DOHH2 (cell line): ENCODE results near the gene LRP4.

Source experiments
- H3F3A ChIP-seq: fragments of 200-600 bp; sonication (generic), shearing (Covaris generic); 2 replicates; pipeline ENCODE4 v1.6.0; 2016; ENCODE audit warnings: antibody characterized with exemption, mild to moderate bottlenecking; ENCODE audit not compliant: control insufficient read depth, insufficient read depth
- H3K27ac ChIP-seq: fragments of 200-600 bp; sonication (generic); 2 replicates; pipeline ENCODE4 v1.5.1; 2014; ENCODE audit warnings: low read depth, mild to moderate bottlenecking, low read length, moderate library complexity
- H3K27me3 ChIP-seq: fragments of 200-600 bp; sonication (generic); 2 replicates; pipeline ENCODE4 v1.6.1; 2014; ENCODE audit warnings: mild to moderate bottlenecking, low read length, mixed read lengths; ENCODE audit not compliant: control insufficient read depth
- H3K36me3 ChIP-seq: fragments of 200-600 bp; sonication (generic); 2 replicates; pipeline ENCODE4 v1.6.1; 2014; ENCODE audit warnings: mild to moderate bottlenecking, low read length, moderate library complexity, mixed read lengths; ENCODE audit not compliant: control insufficient read depth
- H3K4me1 ChIP-seq: fragments of 200-600 bp; sonication (generic); 2 replicates; pipeline ENCODE4 v1.6.1; 2014; ENCODE audit warnings: mild to moderate bottlenecking, low read length, mixed read lengths; ENCODE audit not compliant: control insufficient read depth
- H3K4me2 ChIP-seq: fragments of 200-600 bp; sonication (generic); 2 replicates; pipeline ENCODE4 v1.6.0; 2014; ENCODE audit warnings: mild to moderate bottlenecking, low read length, moderate library complexity
- H3K4me3 ChIP-seq: fragments of 200-600 bp; sonication (generic); 2 replicates; pipeline ENCODE4 v1.5.1; 2014; ENCODE audit warnings: mild to moderate bottlenecking, low read length, mixed read lengths
- H3K79me2 ChIP-seq: fragments of 200-600 bp; sonication (generic); 2 replicates; pipeline ENCODE4 v1.6.1; 2014; ENCODE audit warnings: mild to moderate bottlenecking, low read length, mixed read lengths; ENCODE audit not compliant: control insufficient read depth
- H3K9me2 ChIP-seq: fragments of 200-600 bp; sonication (generic); replicated peaks from 2 replicates; pipeline ENCODE4 v1.6.1; 2014; ENCODE audit warnings: mild to moderate bottlenecking, low read length, mixed read lengths; ENCODE audit not compliant: control insufficient read depth
- H3K9me3 ChIP-seq: fragments of 200-600 bp; sonication (generic); 2 replicates; pipeline ENCODE4 v1.6.1; 2014; ENCODE audit warnings: antibody characterized with exemption, low read length, mixed read lengths; ENCODE audit not compliant: control insufficient read depth, insufficient read depth
- H4K20me1 ChIP-seq: fragments of 200-600 bp; sonication (generic); 2 replicates; pipeline ENCODE4 v1.6.0; 2014; ENCODE audit warnings: low read depth, mild to moderate bottlenecking, antibody characterized with exemption, low read length, moderate library complexity; ENCODE audit not compliant: control insufficient read depth, insufficient read depth
- CTCF ChIP-seq: fragments of 200-600 bp; sonication (generic); IDR thresholded peaks from one replicate; pipeline ENCODE4 v1.5.1; 2014; ENCODE audit warnings: antibody characterized with exemption, mild to moderate bottlenecking, low read depth, low read length; ENCODE audit not compliant: poor library complexity, severe bottlenecking
- EZH2phosphoT487 ChIP-seq: fragments of 200-600 bp; sonication (generic); IDR thresholded peaks from 2 replicates; pipeline ENCODE4 v1.6.1; 2017; ENCODE audit warnings: borderline replicate concordance, mild to moderate bottlenecking, antibody characterized with exemption, low read length, moderate library complexity, mixed read lengths

The LRP4 gene

GRCh38 chr11:46953093-46953492 lies 34.7 kb upstream of the LRP4 start:
- H3K9me2 ChIP-seq, result no peaks in the 10 kb centered on the region
- H3K4me2 ChIP-seq, result no peak overlapping the region
- H4K20me1 ChIP-seq, result no peaks in the 10 kb centered on the region
- no peaks in the 10 kb centered on the region for H3F3A ChIP-seq
- no peaks in the 10 kb centered on the region for H3K27me3 ChIP-seq
- no peak overlapping the region for H3K4me3 ChIP-seq
- H3K4me1 ChIP-seq, result peaks cover 3% of the 10 kb centered on the region; the same call in 1 of the 2 replicates
- H3K79me2 ChIP-seq, result no peaks in the 10 kb centered on the region
- TF ChIP-seq EZH2phosphoT487, result no peak
- no peak for TF ChIP-seq CTCF
- H3K9me3 ChIP-seq, result no peaks in the 10 kb centered on the region
- H3K27ac ChIP-seq, result no peak overlapping the region
- no peaks in the 10 kb centered on the region for H3K36me3 ChIP-seq

GRCh38 chr11:46952553-46952952 lies 34.2 kb upstream of the LRP4 start:
- Histone ChIP-seq H3K9me2 (no peaks in the 10 kb centered on the region), H3K79me2 (no peaks in the 10 kb centered on the region), H3K27me3 (no peaks in the 10 kb centered on the region), H3K36me3 (no peaks in the 10 kb centered on the region), H3K4me1 (peaks cover 3% of the 10 kb centered on the region; the same call in 1 of the 2 replicates), H3F3A (no peaks in the 10 kb centered on the region), H3K4me2 (no peak overlapping the region), H3K4me3 (no peak overlapping the region), H3K27ac (no peak overlapping the region), H3K9me3 (no peaks in the 10 kb centered on the region), H4K20me1 (no peaks in the 10 kb centered on the region)
- TF ChIP-seq EZH2phosphoT487, result no peak

GRCh38 chr11:46951864-46952263 lies 33.5 kb upstream of the LRP4 start:
- no peaks in the 10 kb centered on the region for H3K79me2 ChIP-seq
- H3K27me3 ChIP-seq, result no peaks in the 10 kb centered on the region
- H3K4me3 ChIP-seq, result no peak overlapping the region
- H3K9me2 ChIP-seq, result no peaks in the 10 kb centered on the region
- 0 out of 2 replicates have a peak, but pooled peaks cover 2% of the 10 kb centered on the region for H3F3A ChIP-seq
- H4K20me1 ChIP-seq, result no peaks in the 10 kb centered on the region
- H3K4me2 ChIP-seq, result no peak overlapping the region
- H3K27ac ChIP-seq, result no peak overlapping the region
- no peaks in the 10 kb centered on the region for H3K36me3 ChIP-seq
- H3K9me3 ChIP-seq, result no peaks in the 10 kb centered on the region
- H3K4me1 ChIP-seq, result peaks cover 3% of the 10 kb centered on the region; the same call in 1 of the 2 replicates
- no peak for TF ChIP-seq CTCF
- TF ChIP-seq EZH2phosphoT487, result no peak

GRCh38 chr11:46949297-46949696 lies 30.9 kb upstream of the LRP4 start:
- Histone ChIP-seq H3K4me3 (no peak overlapping the region), H3K79me2 (no peaks in the 10 kb centered on the region), H4K20me1 (no peaks in the 10 kb centered on the region), H3K9me2 (no peaks in the 10 kb centered on the region), H3K4me1 (peaks cover 3% of the 10 kb centered on the region; the same call in 1 of the 2 replicates), H3F3A (0 out of 2 replicates have a peak, but pooled peaks cover 3% of the 10 kb centered on the region), H3K4me2 (no peak overlapping the region), H3K27ac (no peak overlapping the region), H3K36me3 (no peaks in the 10 kb centered on the region), H3K27me3 (no peaks in the 10 kb centered on the region), H3K9me3 (no peaks in the 10 kb centered on the region)
- TF ChIP-seq CTCF (no peak), EZH2phosphoT487 (no peak)
